AG09319 (cell line): ENCODE results near the gene THSD4.

ENCODE experiments used
- DNase-seq: peaks from one replicate; pipeline ENCODE4 v3.0.0-alpha.2; 2010; ENCODE audit warnings: low read depth; ENCODE audit errors: extremely low read depth
- TF ChIP-seq, protein P1 (sequence below): IDR thresholded peaks from 2 replicates; pipeline ENCODE4 v1.5.1; 2011; ENCODE audit warnings: low read depth, mild to moderate bottlenecking, inconsistent platforms, low read length, moderate library complexity

Gene THSD4

DNA sequence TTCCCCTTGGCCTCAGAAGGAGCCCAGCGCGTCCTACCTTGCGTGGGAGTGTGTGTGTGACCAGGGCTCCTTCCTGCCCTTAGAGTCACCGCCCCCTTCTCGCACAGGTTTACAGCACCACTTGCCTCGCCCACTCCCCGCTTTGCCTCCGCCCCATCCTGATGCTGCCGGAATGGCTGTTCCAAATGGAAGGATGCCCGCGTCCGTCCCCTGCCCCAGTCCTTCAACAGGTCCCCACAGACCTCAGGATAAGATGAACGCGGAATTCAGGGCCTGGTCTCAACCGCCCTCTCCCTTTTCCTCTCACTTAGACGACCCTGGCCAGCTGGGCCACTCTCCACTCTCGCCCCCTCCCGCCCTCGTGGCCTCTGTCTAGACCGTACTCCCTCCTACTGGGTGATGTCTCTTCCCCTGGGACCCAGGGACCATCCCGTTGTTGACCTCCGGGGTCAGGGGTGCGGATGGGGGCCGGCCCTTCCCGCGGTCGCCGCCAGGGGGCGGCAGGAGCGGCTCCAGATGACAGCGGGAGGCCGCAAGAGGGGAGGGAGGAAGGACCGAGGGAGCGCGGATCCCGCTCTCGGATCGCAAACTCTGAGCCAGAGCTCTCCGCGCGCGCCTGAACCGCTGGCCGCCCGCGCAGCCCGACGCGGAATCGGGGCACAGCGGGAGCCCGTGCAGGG lies at the start of gene THSD4:
TSS of gene THSD4 (plus strand) at position 585 of the 680 bp plus-strand sequence.
- TF ChIP-seq, protein P1, sequence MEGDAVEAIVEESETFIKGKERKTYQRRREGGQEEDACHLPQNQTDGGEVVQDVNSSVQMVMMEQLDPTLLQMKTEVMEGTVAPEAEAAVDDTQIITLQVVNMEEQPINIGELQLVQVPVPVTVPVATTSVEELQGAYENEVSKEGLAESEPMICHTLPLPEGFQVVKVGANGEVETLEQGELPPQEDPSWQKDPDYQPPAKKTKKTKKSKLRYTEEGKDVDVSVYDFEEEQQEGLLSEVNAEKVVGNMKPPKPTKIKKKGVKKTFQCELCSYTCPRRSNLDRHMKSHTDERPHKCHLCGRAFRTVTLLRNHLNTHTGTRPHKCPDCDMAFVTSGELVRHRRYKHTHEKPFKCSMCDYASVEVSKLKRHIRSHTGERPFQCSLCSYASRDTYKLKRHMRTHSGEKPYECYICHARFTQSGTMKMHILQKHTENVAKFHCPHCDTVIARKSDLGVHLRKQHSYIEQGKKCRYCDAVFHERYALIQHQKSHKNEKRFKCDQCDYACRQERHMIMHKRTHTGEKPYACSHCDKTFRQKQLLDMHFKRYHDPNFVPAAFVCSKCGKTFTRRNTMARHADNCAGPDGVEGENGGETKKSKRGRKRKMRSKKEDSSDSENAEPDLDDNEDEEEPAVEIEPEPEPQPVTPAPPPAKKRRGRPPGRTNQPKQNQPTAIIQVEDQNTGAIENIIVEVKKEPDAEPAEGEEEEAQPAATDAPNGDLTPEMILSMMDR: peak; percentile 96
- no peak for DNase-seq

DNA sequence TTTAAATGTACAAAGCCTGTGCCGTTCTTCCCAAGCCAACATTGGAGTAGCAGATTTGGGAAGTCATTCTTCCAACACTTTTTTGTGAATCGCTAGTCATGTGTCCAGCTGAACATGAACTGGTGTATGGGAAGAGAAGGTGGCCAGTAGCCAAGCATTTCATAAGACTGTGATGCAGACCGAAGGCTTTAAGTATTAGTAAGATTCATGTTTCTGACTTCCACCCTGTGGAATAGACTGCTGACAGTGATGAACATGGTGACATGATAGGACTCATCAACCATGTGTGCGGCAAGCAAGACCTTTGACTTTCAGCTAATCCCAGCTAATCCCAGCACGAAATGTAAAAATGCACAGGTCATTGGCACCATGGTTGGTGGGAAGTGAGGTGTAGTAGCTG lies 48.3 kb upstream of the THSD4 start:
- no peak for DNase-seq
- TF ChIP-seq, protein P1: no peak

GRCh38 chr15:71069693-71070092 lies 45.6 kb upstream of the THSD4 start:
- TF ChIP-seq, protein P1: no peak
- no peak for DNase-seq

GRCh38 chr15:71071529-71071928 lies 43.7 kb upstream of the THSD4 start:
- TF ChIP-seq, protein P1: no peak
- DNase-seq: no peak

DNA sequence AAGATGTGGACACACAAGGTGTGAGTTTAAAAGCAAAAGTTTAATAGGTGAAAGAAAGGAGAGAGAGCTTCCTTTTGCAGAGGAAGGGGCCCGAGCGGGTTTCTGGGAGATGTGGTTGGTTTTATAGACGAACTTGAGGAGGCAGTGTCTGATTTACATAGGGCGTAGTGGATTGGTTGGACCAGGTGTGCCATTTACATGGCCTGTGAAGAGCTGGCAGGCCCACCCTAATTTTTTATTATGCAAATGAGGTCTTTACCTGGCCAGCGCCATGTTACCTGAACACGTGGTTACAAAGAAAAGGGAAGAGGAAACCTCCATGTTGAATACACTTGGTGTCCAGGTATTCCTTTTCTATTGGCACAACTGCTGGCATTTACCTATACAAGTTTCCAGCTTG lies 42.8 kb upstream of the THSD4 start:
- DNase-seq: no peak
- TF ChIP-seq, protein P1: no peak

- no peak for DNase-seq
- TF ChIP-seq, protein P1: no peak
Measured at GRCh38 chr15:71078506-71079207, 36.6 kb upstream of the THSD4 start.
